Stimulated activated CD8-positive, alpha-beta memory T cell treated with anti-CD3 and anti-CD28 coated beads, Interleukin-4, amount 100 ng/mL, for 48 hours (primary cell): ENCODE data around the gene MAP1B.

Experiments
- DNase-seq: peaks from one replicate; pipeline ENCODE4 v3.0.0-alpha.2; 2020

MAP1B gene

DNA sequence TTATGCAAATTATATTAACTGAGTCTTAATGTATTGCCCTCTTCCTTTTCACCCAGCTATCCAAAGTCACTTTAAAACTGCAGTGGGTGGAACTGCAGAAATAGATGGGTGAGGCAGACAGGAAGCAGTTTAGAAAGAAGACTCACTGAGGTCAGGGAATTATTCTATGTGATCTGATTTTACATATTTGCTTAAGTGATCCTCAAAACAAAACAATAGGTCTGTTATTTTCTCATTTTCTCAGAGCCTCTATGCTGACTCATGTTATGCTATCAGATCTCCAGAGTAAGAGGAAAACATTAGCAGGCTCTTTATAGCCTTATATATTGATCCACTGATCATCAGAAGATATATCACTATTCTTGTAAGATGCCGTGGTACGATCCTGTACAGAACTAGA is 149.3 kb downstream of the MAP1B start:
- DNase-seq, result no peak
